Sigmoid colon (tissue), 7 donors: ENCODE measurements around the gene EBP. TPM values are rescaled to one million over a fixed set of nuclear protein-coding genes. Genes with fewer than 3 reads are reported as not detected.

Experiments
- DNase-seq: peaks from one replicate; pipeline ENCODE4 v3.0.0-alpha.2; 2019
- H3K27ac ChIP-seq, 4 donors: fragments of 200-600 bp; sonication (generic); one replicate each; pipeline ENCODE4 v1.5.1; 2016 to 2019; ENCODE audit warnings: mild to moderate bottlenecking in 1 of 4
- H3K27me3 ChIP-seq, 3 donors: fragments of 200-600 bp; sonication (generic); one replicate each; pipeline ENCODE4 v1.5.1; 2019; ENCODE audit warnings: mild to moderate bottlenecking in 1 of 3
- H3K36me3 ChIP-seq, 4 donors: fragments of 200-600 bp; sonication (generic); one replicate each; pipeline ENCODE4 v1.5.1; 2016 to 2019
- H3K4me1 ChIP-seq, 4 donors: fragments of 200-600 bp; sonication (generic); one replicate each; pipeline ENCODE4 v1.5.1; 2017 to 2019
- H3K4me3 ChIP-seq, 4 donors: fragments of 200-600 bp; sonication (generic); one replicate each; pipeline ENCODE4 v1.5.1; 2017 to 2019; ENCODE audit warnings: mild to moderate bottlenecking in 2 of 4, moderate library complexity in 1 of 4
- H3K9me3 ChIP-seq, 4 donors: fragments of 200-600 bp in 3 of 4; sonication (generic) in 3 of 4; one replicate each; pipeline versions ENCODE4 v1.5.1 to v1.6.1; 2013 to 2019
- CTCF ChIP-seq, 4 experiments: fragments of 450-650 bp in 3 of 4; fragments of 200-600 bp in 1 of 4; IDR thresholded peaks; one replicate each; pipeline ENCODE4 v1.5.1; 2016 to 2019; ENCODE audit warnings: antibody characterized with exemption in 4 of 4, mild to moderate bottlenecking in 3 of 4, moderate library complexity in 2 of 4
- EP300 ChIP-seq, 4 donors: sonication (generic); formaldehyde crosslinking; IDR thresholded peaks; one replicate each; pipeline ENCODE4 v1.6.1; 2017; ENCODE audit warnings: antibody characterized with exemption in 4 of 4
- POLR2A ChIP-seq, 2 donors: fragments of 450-650 bp; IDR thresholded peaks; one replicate each; pipeline ENCODE4 v1.6.1; 2016; ENCODE audit warnings: antibody characterized with exemption in 2 of 2, mild to moderate bottlenecking in 2 of 2, moderate library complexity in 2 of 2
- POLR2AphosphoS5 ChIP-seq, 4 donors: sonication (generic); formaldehyde crosslinking; IDR thresholded peaks; one replicate each; pipeline ENCODE4 v1.6.1; 2017; ENCODE audit warnings: antibody characterized with exemption in 4 of 4
- WGBS, 2 donors: extraction: QIAGEN DNeasy Blood & Tissue Kit; methylation state at CpG; one replicate each; pipeline ENCODE4 v1.1.7; 2013; 5-methylcytosine and 5-hydroxymethylcytosine counted together
- intact Hi-C: fragments of 100-400 bp; cut with DNase I; formaldehyde crosslinking; loops from one replicate; pipeline ENCODE4 v1.15.1; 2023
- polyA plus RNA-seq, 3 donors: library from polyadenylated mRNA; stranded (reverse); fragments of 200-250 nt; gene quantifications; one replicate each; pipeline ENCODE4 v1.2.3, GENCODE V29; 2013
- total RNA-seq, 4 donors: library from RNA; depleted of rRNA; stranded (reverse); fragments of >200 nt; gene quantifications; one replicate each; pipeline ENCODE4 v1.1.0, GENCODE V29; 2016
- donor health status: healthy with polysubstance abuse.
- donor health status: Bipolar disorder and iron deficiency.
- donor health status: healthy.

Gene EBP
- total and polyA plus RNA-seq, 7 donors = 14.3 to 310 (median 25.3) TPM

DNA sequence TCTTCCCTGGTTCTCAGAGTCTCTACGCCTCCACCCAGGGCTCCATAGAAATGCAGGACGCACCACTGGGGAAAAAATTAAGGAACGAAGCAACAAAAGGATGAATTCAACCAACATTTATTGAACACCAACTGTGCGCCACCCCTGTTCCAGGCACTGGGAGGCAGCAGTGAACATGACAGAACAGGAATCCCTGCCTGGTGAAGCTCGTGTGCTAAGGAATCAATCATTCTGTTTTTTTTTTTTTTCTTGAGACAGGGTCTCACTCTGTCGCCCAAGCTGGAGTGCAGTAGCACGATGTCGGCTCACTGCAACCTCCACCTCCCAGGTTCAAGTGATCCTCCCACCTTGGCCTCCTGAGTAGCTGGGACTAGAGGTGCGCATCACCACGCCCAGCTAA lies 47.5 kb upstream of the EBP start:
- no peak overlapping the region for H3K27ac ChIP-seq

DNA sequence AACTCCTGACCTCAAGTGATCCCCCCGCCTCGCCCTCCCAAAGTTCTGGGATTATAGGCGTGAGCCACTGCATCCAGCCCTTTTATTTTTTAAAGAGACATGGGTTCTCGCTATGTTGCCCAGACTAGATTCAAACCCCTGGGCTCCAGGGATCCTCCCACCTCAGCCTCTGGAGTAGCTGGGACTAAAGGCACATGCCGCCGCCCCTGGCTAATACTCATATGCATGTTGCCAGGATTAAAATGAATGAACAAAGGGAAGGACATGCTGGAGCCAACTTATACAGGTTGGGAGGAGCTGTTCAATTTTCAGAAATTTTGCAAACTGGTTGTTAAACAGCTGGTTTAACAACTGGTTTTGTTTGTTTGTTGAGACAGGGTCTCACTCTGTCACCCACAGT lies 47.0 kb upstream of the EBP start:
- intact Hi-C loops = loop anchor here (10.0 kb wide), 1 partner anchor 400 kb away; the partner anchor contains the start of gene ZNF630
- Histone ChIP-seq H3K36me3 (no peaks in the 10 kb centered on the region), H3K4me1 (peaks cover 0 to 11% (median 4%) of the 10 kb centered on the region in 4 donors), H3K9me3 (no peaks in the 10 kb centered on the region), H3K27me3 (no peaks in the 10 kb centered on the region), H3K4me3 (no peak overlapping the region), H3K27ac (no peak overlapping the region)
- no peak for DNase-seq
- TF ChIP-seq POLR2AphosphoS5 (IDR thresholded peaks at IDR 0.05) = no peak
- no peak for TF ChIP-seq POLR2A (IDR thresholded peaks at IDR 0.05)
- no peak for TF ChIP-seq CTCF (IDR thresholded peaks at IDR 0.05)
- no peak for TF ChIP-seq EP300 (IDR thresholded peaks at IDR 0.05)
- WGBS, 2 donors = 63 to 84% methylated on average over 6 of the region's 6 CpGs

More for the DNA sequence above, 47.5 kb upstream of the EBP start:
- Histone ChIP-seq H3K4me1 (peaks cover 0 to 11% (median 4%) of the 10 kb centered on the region in 4 donors), H3K27me3 (no peaks in the 10 kb centered on the region), H3K9me3 (no peaks in the 10 kb centered on the region), H3K36me3 (no peaks in the 10 kb centered on the region), H3K4me3 (no peak overlapping the region)
- TF ChIP-seq POLR2AphosphoS5 (IDR thresholded peaks at IDR 0.05) (no peak), CTCF (IDR thresholded peaks at IDR 0.05) (no peak), EP300 (IDR thresholded peaks at IDR 0.05) (no peak), POLR2A (IDR thresholded peaks at IDR 0.05) (no peak)
- whole genome bisulfite sequencing, 2 donors = 73 to 80% methylated on average over 10 of the region's 10 CpGs
- intact Hi-C loops = loop anchor here (10.0 kb wide), 1 partner anchor 399 kb away; the partner anchor contains the start of gene ZNF630
- DNase-seq = no peak

DNA sequence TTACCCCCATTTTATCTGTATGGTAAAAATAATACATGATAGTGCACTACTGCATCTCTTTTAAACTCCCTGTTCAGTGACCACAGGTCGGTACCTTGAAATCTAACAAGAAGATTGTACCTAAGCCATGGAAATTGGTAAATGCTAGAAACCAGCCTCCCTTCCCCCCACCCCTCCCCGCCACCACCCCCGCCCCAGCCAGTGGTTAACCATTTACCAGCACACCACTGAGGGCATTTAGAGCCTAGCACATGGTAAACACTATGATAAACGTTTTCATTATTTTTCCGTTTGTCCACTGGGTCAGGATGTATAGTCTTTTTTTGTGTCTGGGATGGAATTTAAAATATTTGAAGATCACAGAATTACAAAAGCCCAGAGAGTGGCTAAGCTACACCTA lies 46.3 kb upstream of the EBP start:
- WGBS, 2 donors = 1% methylated on average over 5 of the region's 5 CpGs
- peaks cover 0 to 11% (median 4%) of the 10 kb centered on the region in 4 donors for H3K4me1 ChIP-seq
- H3K36me3 ChIP-seq = no peaks in the 10 kb centered on the region
- H3K27me3 ChIP-seq = no peaks in the 10 kb centered on the region
- no peaks in the 10 kb centered on the region for H3K9me3 ChIP-seq
- TF ChIP-seq EP300 (IDR thresholded peaks at IDR 0.05) = no peak
- TF ChIP-seq POLR2A (IDR thresholded peaks at IDR 0.05) = no peak
- TF ChIP-seq POLR2AphosphoS5 (IDR thresholded peaks at IDR 0.05) = no peak
- no peak for TF ChIP-seq CTCF (IDR thresholded peaks at IDR 0.05)
- intact Hi-C loops = loop anchor here (10.0 kb wide), 1 partner anchor 400 kb away; the partner anchor contains the start of gene ZNF630
- peak overlapping the region; percentile 58 to 73 (median 66) for H3K4me3 ChIP-seq
- peak overlapping the region; percentile 77 to 89 (median 84) for H3K27ac ChIP-seq
- no peak for DNase-seq

- TF ChIP-seq POLR2AphosphoS5 (IDR thresholded peaks at IDR 0.05) = peak; percentile 50 to 77 (median 64)
- no peak for TF ChIP-seq CTCF (IDR thresholded peaks at IDR 0.05)
- no peak for TF ChIP-seq EP300 (IDR thresholded peaks at IDR 0.05)
- peak in 1 of 2 donors; percentile 10 for TF ChIP-seq POLR2A (IDR thresholded peaks at IDR 0.05)
- Histone ChIP-seq H3K4me1 (peaks cover 0 to 11% (median 4%) of the 10 kb centered on the region in 4 donors), H3K27ac (peak within 1 kb of the TSS; percentile 77 to 89 (median 84)), H3K9me3 (no peaks in the 10 kb centered on the region), H3K36me3 (no peaks in the 10 kb centered on the region), H3K4me3 (peak within 1 kb of the TSS; percentile 58 to 73 (median 66)), H3K27me3 (no peaks in the 10 kb centered on the region)
- peak; percentile 93 for DNase-seq
- 0% methylated on average over 75 of the region's 75 CpGs for WGBS, 2 donors
- intact Hi-C loops = loop anchor here (2.0 to 10.0 kb wide), 2 partner anchors 33 to 401 kb away; partner anchors contain the start of genes PORCN and ZNF630
Observed at GRCh38 chrX:48475774-48476577, 45.6 kb upstream of the EBP start, which contains the start of gene FTSJ1. TSS of gene FTSJ1 (plus strand) at chrX:48476199. CDS start at chrX:48478048, 1,849 bp downstream.
